ENCODE measurements around the gene HACD3. TPM values are rescaled to one million over a fixed set of nuclear protein-coding genes. Genes with fewer than 3 reads are reported as not detected.

HACD3 gene
- polyA plus RNA-seq, 1 experiment = 40.9 TPM

GRCh38 chr15:65521350-65521749, 8.9 kb upstream of the HACD3 start:
- H3K36me3 ChIP-seq (ENCODE audit: control insufficient read depth, insufficient read depth, low read length) = no peaks in the 10 kb centered on the region
- no peak for DNase-seq (ENCODE audit: low read depth)
- ChIA-PET POLR2A (no interaction called here), CTCF (no interaction called here)
- H3K27me3 ChIP-seq (ENCODE audit: control insufficient read depth, insufficient read depth, low read length) = no peaks in the 10 kb centered on the region
- H3K4me3 ChIP-seq (ENCODE audit: low read depth, low read length) = no peak overlapping the region
- TF ChIP-seq, protein P1, sequence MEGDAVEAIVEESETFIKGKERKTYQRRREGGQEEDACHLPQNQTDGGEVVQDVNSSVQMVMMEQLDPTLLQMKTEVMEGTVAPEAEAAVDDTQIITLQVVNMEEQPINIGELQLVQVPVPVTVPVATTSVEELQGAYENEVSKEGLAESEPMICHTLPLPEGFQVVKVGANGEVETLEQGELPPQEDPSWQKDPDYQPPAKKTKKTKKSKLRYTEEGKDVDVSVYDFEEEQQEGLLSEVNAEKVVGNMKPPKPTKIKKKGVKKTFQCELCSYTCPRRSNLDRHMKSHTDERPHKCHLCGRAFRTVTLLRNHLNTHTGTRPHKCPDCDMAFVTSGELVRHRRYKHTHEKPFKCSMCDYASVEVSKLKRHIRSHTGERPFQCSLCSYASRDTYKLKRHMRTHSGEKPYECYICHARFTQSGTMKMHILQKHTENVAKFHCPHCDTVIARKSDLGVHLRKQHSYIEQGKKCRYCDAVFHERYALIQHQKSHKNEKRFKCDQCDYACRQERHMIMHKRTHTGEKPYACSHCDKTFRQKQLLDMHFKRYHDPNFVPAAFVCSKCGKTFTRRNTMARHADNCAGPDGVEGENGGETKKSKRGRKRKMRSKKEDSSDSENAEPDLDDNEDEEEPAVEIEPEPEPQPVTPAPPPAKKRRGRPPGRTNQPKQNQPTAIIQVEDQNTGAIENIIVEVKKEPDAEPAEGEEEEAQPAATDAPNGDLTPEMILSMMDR (IDR thresholded peaks at IDR 0.05; ENCODE audit: insufficient read depth, low read depth, low read length) = no peak

GRCh38 chr15:65524226-65524625, 6.0 kb upstream of the HACD3 start:
- CTCF ChIA-PET = no interaction called here
- POLR2A ChIA-PET = no interaction called here
- TF ChIP-seq, protein P1 (IDR thresholded peaks at IDR 0.05; ENCODE audit: insufficient read depth, low read depth, low read length) = no peak
- H3K36me3 ChIP-seq (ENCODE audit: control insufficient read depth, insufficient read depth, low read length) = no peaks in the 10 kb centered on the region
- no peaks in the 10 kb centered on the region for H3K27me3 ChIP-seq (ENCODE audit: control insufficient read depth, insufficient read depth, low read length)
- H3K4me3 ChIP-seq (ENCODE audit: low read depth, low read length) = no peak overlapping the region
- DNase-seq (ENCODE audit: low read depth) = no peak

DNA sequence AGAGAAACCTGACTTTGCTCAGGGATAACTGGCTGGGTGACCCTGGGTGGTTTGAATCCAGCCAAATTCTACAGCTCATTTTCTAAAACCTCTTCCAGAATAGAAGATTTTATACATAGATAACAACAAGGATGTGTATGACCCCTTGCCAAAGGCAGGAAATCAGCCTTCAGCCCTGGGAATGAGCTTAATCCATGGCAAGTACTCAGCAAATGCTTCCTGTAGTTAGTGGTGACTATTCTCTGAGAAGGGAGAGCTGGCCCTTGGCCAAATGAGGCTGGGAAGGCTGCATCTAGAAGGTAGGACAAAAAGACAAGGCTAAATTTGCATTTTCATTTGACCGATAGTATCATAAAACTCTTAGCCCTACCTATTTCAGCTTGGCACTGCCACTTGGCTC, 4.6 kb upstream of the HACD3 start:
- no peak for DNase-seq (ENCODE audit: low read depth)
- CTCF ChIA-PET = no interaction called here
- Histone ChIP-seq H3K36me3 (ENCODE audit: control insufficient read depth, insufficient read depth, low read length) (no peaks in the 10 kb centered on the region), H3K4me3 (ENCODE audit: low read depth, low read length) (no peak overlapping the region), H3K27me3 (ENCODE audit: control insufficient read depth, insufficient read depth, low read length) (no peaks in the 10 kb centered on the region)
- POLR2A ChIA-PET = no interaction called here
- TF ChIP-seq, protein P1 (IDR thresholded peaks at IDR 0.05; ENCODE audit: insufficient read depth, low read depth, low read length) = no peak

DNA sequence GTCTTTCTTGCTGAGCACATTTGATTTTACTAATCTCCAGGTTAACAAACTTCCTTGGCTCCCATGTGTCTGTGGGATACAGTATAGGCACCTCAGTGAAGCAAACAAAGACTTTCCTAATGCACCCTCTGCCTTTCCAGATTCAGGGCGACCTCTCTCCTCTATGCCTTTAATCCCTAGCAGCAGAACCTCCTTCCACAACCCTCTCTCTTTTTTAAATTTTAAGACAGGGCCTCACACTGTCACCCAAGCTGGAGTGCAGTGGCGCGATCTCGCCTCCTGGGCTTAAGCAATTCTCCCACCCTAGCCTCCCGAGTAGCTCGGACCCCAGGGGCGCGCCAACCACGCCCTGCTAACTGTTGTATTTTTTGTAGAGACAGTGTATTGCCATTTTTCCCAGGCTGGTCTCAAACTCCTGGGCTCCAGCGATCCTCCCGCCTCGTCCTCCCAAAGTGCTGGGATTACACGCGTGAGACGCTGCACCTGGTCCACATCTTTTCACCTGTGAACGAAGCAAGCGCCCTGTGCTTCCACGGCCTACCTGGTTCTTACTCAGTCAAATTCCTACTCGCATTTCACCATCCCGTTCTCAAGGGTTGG, 1.7 kb upstream of the HACD3 start:
- Histone ChIP-seq H3K27me3 (ENCODE audit: control insufficient read depth, insufficient read depth, low read length) (no peaks in the 10 kb centered on the region), H3K4me3 (ENCODE audit: low read depth, low read length) (no peak overlapping the region), H3K36me3 (ENCODE audit: control insufficient read depth, insufficient read depth, low read length) (no peaks in the 10 kb centered on the region)
- TF ChIP-seq, protein P1 (IDR thresholded peaks at IDR 0.05; ENCODE audit: insufficient read depth, low read depth, low read length) = no peak
- ChIA-PET CTCF (no interaction called here), POLR2A (no interaction called here)
- DNase-seq (ENCODE audit: low read depth) = no peak

- TF ChIP-seq, protein P1 (IDR thresholded peaks at IDR 0.05; ENCODE audit: insufficient read depth, low read depth, low read length) = no peak
- Histone ChIP-seq H3K36me3 (ENCODE audit: control insufficient read depth, insufficient read depth, low read length) (no peaks in the 10 kb centered on the region), H3K27me3 (ENCODE audit: control insufficient read depth, insufficient read depth, low read length) (no peaks in the 10 kb centered on the region), H3K4me3 (ENCODE audit: low read depth, low read length) (peak overlapping the region; percentile 93)
- ChIA-PET CTCF (interaction anchor here (0.9 to 1.4 kb wide), 3 partner anchors 13 to 129 kb away, joined by 3 to 4 read pairs (median 4); no protein-coding TSS in a partner anchor), POLR2A (interaction anchor here (1.7 kb wide), 1 partner anchor 13 kb away, joined by 5 read pairs; no protein-coding TSS in a partner anchor)
- no peak for DNase-seq (ENCODE audit: low read depth)
Measured at GRCh38 chr15:65529762-65530317, 423 bp upstream of the HACD3 start.

Measured in BJ (cell line).